Measurements from ENCODE around the gene ERC2. TPM values are rescaled to one million over a fixed set of nuclear protein-coding genes. Genes with fewer than 3 reads are reported as not detected.
A peak's percentile ranks its signal among the peaks of the same experiment; 100 is the strongest.

The ERC2 gene
- total and polyA plus RNA-seq, 9 donors = 0.52 to 2.0 (median 0.82) TPM

- Histone ChIP-seq H3K27ac (ENCODE audit: low read length) (no peak overlapping the region), H3K4me1 (ENCODE audit: control insufficient read depth, insufficient read depth, low read length) (peaks cover 8% of the 10 kb centered on the region), H3K36me3 (ENCODE audit: control insufficient read depth, insufficient read depth, low read length) (no peaks in the 10 kb centered on the region), H3K4me3 (ENCODE audit: low read length) (no peak overlapping the region), H3K9me3 (replicated peaks; ENCODE audit: control insufficient read depth, low read depth, low read length) (no peaks in the 10 kb centered on the region), H3K27me3 (ENCODE audit: control insufficient read depth, insufficient read depth, low read length) (no peaks in the 10 kb centered on the region)
- WGBS (ENCODE audit: insufficient coverage) = 80% methylated on average over 1 of the region's 2 CpGs
- DNase-seq = no peak
Measured at GRCh38 chr3:55716611-55717225, 751.5 kb downstream of the ERC2 start.

DNA sequence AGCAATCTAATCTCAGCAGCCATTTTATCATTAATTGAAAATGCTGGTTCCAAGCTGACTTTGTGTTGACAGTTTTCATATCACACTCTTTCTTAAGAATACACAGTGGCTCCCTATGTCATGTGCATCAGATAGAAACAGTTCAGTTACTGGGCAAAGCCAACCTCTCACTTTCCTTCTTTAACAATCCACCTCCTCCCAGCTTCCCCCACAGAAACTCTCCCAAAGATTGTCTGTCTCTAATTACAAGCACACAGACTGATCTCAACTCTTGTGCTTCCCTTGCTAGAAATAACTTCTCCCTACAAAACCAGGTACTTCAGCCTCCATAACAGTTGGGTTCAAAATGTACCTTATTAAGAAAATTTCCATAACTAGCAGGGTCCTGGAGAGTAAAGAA is 752.2 kb downstream of the ERC2 start:
- no peaks in the 10 kb centered on the region for H3K27me3 ChIP-seq (ENCODE audit: control insufficient read depth, insufficient read depth, low read length)
- H3K4me3 ChIP-seq (ENCODE audit: low read length) = no peak overlapping the region
- DNase-seq = no peak
- H3K36me3 ChIP-seq (ENCODE audit: control insufficient read depth, insufficient read depth, low read length) = no peaks in the 10 kb centered on the region
- peaks cover 8% of the 10 kb centered on the region for H3K4me1 ChIP-seq (ENCODE audit: control insufficient read depth, insufficient read depth, low read length)
- H3K27ac ChIP-seq (ENCODE audit: low read length) = no peak overlapping the region
- no peaks in the 10 kb centered on the region for H3K9me3 ChIP-seq (replicated peaks; ENCODE audit: control insufficient read depth, low read depth, low read length)

- no peaks in the 10 kb centered on the region for H3K9me3 ChIP-seq (replicated peaks; ENCODE audit: control insufficient read depth, low read depth, low read length)
- no peaks in the 10 kb centered on the region for H3K36me3 ChIP-seq (ENCODE audit: control insufficient read depth, insufficient read depth, low read length)
- peaks cover 9% of the 10 kb centered on the region for H3K4me1 ChIP-seq (ENCODE audit: control insufficient read depth, insufficient read depth, low read length)
- DNase-seq = no peak
- H3K27me3 ChIP-seq (ENCODE audit: control insufficient read depth, insufficient read depth, low read length) = no peaks in the 10 kb centered on the region
- no peak overlapping the region for H3K4me3 ChIP-seq (ENCODE audit: low read length)
- no peak overlapping the region for H3K27ac ChIP-seq (ENCODE audit: low read length)
Measured at GRCh38 chr3:55714057-55714456, 754.2 kb downstream of the ERC2 start.

DNA sequence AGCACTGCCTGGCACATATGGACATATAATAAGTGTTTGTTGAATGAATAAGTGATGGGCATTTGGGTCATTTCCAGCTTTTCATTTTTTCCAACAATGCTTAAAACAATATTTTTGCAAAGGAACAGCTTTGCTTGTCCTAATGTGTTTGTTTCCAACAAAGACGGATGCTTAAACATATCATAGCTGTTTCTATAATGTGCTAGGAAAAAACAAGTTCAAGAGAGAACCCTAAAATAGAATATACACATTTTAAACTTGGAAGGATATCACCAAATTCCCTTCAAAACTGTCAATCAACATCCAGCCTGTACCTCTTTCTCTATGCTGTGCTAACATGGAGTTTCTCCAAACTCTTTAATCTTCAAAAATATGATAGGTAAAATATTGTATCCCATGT is 756.6 kb downstream of the ERC2 start:
- Histone ChIP-seq H3K27me3 (ENCODE audit: control insufficient read depth, insufficient read depth, low read length) (no peaks in the 10 kb centered on the region), H3K36me3 (ENCODE audit: control insufficient read depth, insufficient read depth, low read length) (no peaks in the 10 kb centered on the region), H3K4me3 (ENCODE audit: low read length) (no peak overlapping the region), H3K27ac (ENCODE audit: low read length) (no peak overlapping the region), H3K9me3 (replicated peaks; ENCODE audit: control insufficient read depth, low read depth, low read length) (no peaks in the 10 kb centered on the region), H3K4me1 (ENCODE audit: control insufficient read depth, insufficient read depth, low read length) (peaks cover 6% of the 10 kb centered on the region)
- no peak for DNase-seq
- no CpG with 5 or more reads among the region's 1 CpG for WGBS (ENCODE audit: insufficient coverage)

DNA sequence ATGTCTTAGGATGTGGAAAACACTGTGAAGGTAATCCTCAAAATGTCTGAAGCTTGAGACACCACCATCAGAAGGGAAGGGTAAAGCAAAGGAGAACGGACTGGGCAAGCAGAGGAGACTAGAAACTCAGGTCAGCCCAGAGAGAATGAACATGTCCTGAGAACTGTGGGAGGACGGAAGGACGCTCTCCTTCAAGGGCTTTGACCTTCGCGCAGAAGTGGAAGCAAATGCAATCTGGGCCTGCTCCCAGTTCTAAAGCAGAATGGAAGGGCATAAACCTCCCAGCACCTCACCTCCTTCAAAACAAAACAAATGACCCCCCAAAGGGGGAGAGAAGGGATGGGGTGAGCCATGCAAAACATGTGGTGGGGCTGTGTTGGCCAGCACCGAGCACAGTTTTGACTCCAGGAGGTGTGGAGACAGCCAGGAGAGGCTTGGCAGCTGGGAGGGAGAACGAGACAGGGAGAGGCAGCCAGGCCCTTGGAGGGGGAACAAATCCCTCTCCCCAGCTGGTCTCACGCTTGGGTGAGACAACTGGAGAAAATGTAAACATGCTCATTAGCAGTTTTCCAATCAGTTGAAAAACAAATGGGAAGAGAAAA is 758.8 kb downstream of the ERC2 start:
- no peaks in the 10 kb centered on the region for H3K36me3 ChIP-seq (ENCODE audit: control insufficient read depth, insufficient read depth, low read length)
- H3K9me3 ChIP-seq (replicated peaks; ENCODE audit: control insufficient read depth, low read depth, low read length) = no peaks in the 10 kb centered on the region
- peaks cover 3% of the 10 kb centered on the region for H3K27me3 ChIP-seq (ENCODE audit: control insufficient read depth, insufficient read depth, low read length)
- H3K27ac ChIP-seq (ENCODE audit: low read length) = no peak overlapping the region
- peaks cover 6% of the 10 kb centered on the region for H3K4me1 ChIP-seq (ENCODE audit: control insufficient read depth, insufficient read depth, low read length)
- H3K4me3 ChIP-seq (ENCODE audit: low read length) = no peak overlapping the region
- DNase-seq = peak; percentile 34
- 58% methylated on average over 2 of the region's 8 CpGs for WGBS (ENCODE audit: insufficient coverage)

DNA sequence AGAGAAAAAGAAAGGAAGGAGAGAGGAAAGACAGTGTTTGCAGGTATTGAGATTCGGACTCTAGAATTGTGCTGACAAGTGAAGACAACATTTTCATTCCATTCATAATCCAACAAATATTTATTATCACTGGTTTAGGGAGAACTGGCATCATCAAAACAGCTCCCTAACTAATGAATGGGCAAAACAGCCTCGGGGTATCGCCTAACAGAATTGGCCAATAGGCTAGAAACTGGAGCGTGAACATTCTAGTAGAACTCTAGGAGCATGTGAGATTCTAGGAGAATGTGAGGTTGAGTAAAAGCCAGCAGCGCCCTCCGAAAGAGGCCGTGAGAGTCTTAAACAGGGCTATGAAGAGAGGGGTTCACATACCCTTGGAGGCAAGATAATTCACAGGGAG is 759.3 kb downstream of the ERC2 start:
- no peak overlapping the region for H3K27ac ChIP-seq (ENCODE audit: low read length)
- no peak for DNase-seq

DNA sequence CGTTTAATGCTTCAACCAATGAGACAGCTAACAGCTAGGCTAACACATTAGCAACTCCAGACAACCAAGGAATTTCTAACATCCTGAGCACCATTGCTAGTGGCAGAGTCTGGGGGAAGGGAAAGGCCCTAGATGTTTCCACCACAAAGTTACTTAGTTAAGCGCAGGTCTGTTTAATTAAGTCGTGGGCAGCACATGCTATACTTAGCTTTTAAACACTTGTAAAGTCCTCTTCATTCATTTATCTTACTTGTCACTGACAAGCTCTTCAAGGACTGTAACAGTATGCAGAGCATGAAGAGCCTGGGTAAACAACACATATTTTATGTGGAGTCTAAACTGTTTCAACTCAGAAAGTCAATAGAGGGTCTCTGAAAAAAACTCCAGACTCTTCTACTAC is 760.0 kb downstream of the ERC2 start:
- no CpG with 5 or more reads among the region's 3 CpGs for WGBS (ENCODE audit: insufficient coverage)
- H3K27ac ChIP-seq (ENCODE audit: low read length) = no peak overlapping the region

More for the DNA sequence above, 759.3 kb downstream of the ERC2 start:
- no peaks in the 10 kb centered on the region for H3K9me3 ChIP-seq (replicated peaks; ENCODE audit: control insufficient read depth, low read depth, low read length)
- peaks cover 6% of the 10 kb centered on the region for H3K4me1 ChIP-seq (ENCODE audit: control insufficient read depth, insufficient read depth, low read length)
- H3K36me3 ChIP-seq (ENCODE audit: control insufficient read depth, insufficient read depth, low read length) = no peaks in the 10 kb centered on the region
- H3K4me3 ChIP-seq (ENCODE audit: low read length) = no peak overlapping the region
- 88% methylated on average over 2 of the region's 7 CpGs for WGBS (ENCODE audit: insufficient coverage)
- H3K27me3 ChIP-seq (ENCODE audit: control insufficient read depth, insufficient read depth, low read length) = peaks cover 3% of the 10 kb centered on the region

DNA sequence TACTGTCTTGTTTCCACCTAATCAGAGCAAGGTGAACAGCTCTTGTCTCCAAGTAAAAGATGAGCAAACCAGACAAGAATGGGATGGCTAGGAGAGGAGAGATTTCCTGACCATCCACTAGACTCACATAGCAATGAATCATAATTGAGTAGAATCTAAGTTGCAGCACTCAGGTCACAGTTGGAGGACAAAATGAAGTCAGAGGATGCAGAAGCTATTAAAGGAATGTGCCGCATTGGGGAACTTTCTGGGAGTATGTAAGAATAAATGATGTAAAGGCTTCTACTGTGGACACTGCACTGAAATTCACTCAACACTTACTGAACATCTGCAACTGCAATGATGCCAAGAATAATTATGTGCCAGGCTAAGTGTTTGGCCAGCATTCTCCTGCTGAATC is 763.7 kb downstream of the ERC2 start:
- Histone ChIP-seq H3K36me3 (ENCODE audit: control insufficient read depth, insufficient read depth, low read length) (no peaks in the 10 kb centered on the region), H3K27me3 (ENCODE audit: control insufficient read depth, insufficient read depth, low read length) (peaks cover 3% of the 10 kb centered on the region), H3K4me3 (ENCODE audit: low read length) (no peak overlapping the region), H3K27ac (ENCODE audit: low read length) (no peak overlapping the region), H3K9me3 (replicated peaks; ENCODE audit: control insufficient read depth, low read depth, low read length) (no peaks in the 10 kb centered on the region), H3K4me1 (ENCODE audit: control insufficient read depth, insufficient read depth, low read length) (peaks cover 2% of the 10 kb centered on the region)
- DNase-seq = no peak
- WGBS (ENCODE audit: insufficient coverage) = no CpG with 5 or more reads among the region's 1 CpG

More for the DNA sequence above, 760.0 kb downstream of the ERC2 start:
- Histone ChIP-seq H3K4me1 (ENCODE audit: control insufficient read depth, insufficient read depth, low read length) (peaks cover 6% of the 10 kb centered on the region), H3K27me3 (ENCODE audit: control insufficient read depth, insufficient read depth, low read length) (peaks cover 3% of the 10 kb centered on the region), H3K4me3 (ENCODE audit: low read length) (no peak overlapping the region), H3K36me3 (ENCODE audit: control insufficient read depth, insufficient read depth, low read length) (no peaks in the 10 kb centered on the region), H3K9me3 (replicated peaks; ENCODE audit: control insufficient read depth, low read depth, low read length) (no peaks in the 10 kb centered on the region)
- no peak for DNase-seq

DNA sequence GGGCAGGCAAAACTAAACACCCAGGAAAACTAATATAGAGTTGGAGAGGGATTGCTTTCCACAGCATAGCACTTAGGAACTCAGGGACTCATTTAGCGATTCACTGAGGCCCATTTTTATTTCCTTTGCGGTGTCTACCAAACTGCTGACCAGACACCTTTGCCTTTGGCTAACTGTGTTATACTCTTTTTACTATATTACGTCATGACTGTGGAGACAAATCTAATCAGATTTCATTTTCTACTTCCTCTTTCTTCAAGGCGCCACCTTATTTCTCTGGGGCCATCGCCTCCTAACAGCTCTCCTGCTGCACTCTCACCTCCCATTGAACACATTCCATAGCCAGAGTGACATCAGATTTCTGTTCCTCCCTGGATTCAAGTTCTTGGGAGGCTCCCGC is 765.4 kb downstream of the ERC2 start:
- H3K4me1 ChIP-seq (ENCODE audit: control insufficient read depth, insufficient read depth, low read length) = no peaks in the 10 kb centered on the region
- peaks cover 3% of the 10 kb centered on the region for H3K27me3 ChIP-seq (ENCODE audit: control insufficient read depth, insufficient read depth, low read length)
- no peak for DNase-seq
- H3K27ac ChIP-seq (ENCODE audit: low read length) = no peak overlapping the region
- no peaks in the 10 kb centered on the region for H3K9me3 ChIP-seq (replicated peaks; ENCODE audit: control insufficient read depth, low read depth, low read length)
- H3K36me3 ChIP-seq (ENCODE audit: control insufficient read depth, insufficient read depth, low read length) = no peaks in the 10 kb centered on the region
- 87% methylated on average over 6 of the region's 6 CpGs for WGBS (ENCODE audit: insufficient coverage)
- no peak overlapping the region for H3K4me3 ChIP-seq (ENCODE audit: low read length)

- Histone ChIP-seq H3K4me3 (ENCODE audit: low read length) (no peak overlapping the region), H3K9me3 (replicated peaks; ENCODE audit: control insufficient read depth, low read depth, low read length) (no peaks in the 10 kb centered on the region), H3K27me3 (ENCODE audit: control insufficient read depth, insufficient read depth, low read length) (peaks cover 3% of the 10 kb centered on the region), H3K27ac (ENCODE audit: low read length) (no peak overlapping the region), H3K36me3 (ENCODE audit: control insufficient read depth, insufficient read depth, low read length) (no peaks in the 10 kb centered on the region), H3K4me1 (ENCODE audit: control insufficient read depth, insufficient read depth, low read length) (no peaks in the 10 kb centered on the region)
- WGBS (ENCODE audit: insufficient coverage) = no CpG with 5 or more reads among the region's 3 CpGs
- DNase-seq = peak; percentile 34
Measured at GRCh38 chr3:55701997-55702396, 766.3 kb downstream of the ERC2 start.

GRCh38 chr3:55698831-55699230 is 769.4 kb downstream of the ERC2 start:
- Histone ChIP-seq H3K36me3 (ENCODE audit: control insufficient read depth, insufficient read depth, low read length) (no peaks in the 10 kb centered on the region), H3K27ac (ENCODE audit: low read length) (no peak overlapping the region), H3K4me1 (ENCODE audit: control insufficient read depth, insufficient read depth, low read length) (no peaks in the 10 kb centered on the region), H3K27me3 (ENCODE audit: control insufficient read depth, insufficient read depth, low read length) (no peaks in the 10 kb centered on the region), H3K4me3 (ENCODE audit: low read length) (no peak overlapping the region), H3K9me3 (replicated peaks; ENCODE audit: control insufficient read depth, low read depth, low read length) (no peaks in the 10 kb centered on the region)
- 47% methylated on average over 2 of the region's 6 CpGs for WGBS (ENCODE audit: insufficient coverage)
- no peak for DNase-seq

Data from muscle of leg (tissue), 11 donors.